ENCODE data around the gene HRH3. TPM values are rescaled to one million over a fixed set of nuclear protein-coding genes. Genes with fewer than 3 reads are reported as not detected.

Gene HRH3
- total RNA-seq, 5 donors from 2014 or later (not counting 1 experiment from before 2014, with no cell fraction given), result not detected

- WGBS (ENCODE audit: insufficient coverage), result 100% methylated on average over 5 of the region's 10 CpGs
- H3K36me3 ChIP-seq (ENCODE audit: control insufficient read depth in 2 of 2, extremely low read depth in 1 of 2, insufficient read depth in 1 of 2, low read length in 1 of 2), result peaks cover 5 to 41% of the 10 kb centered on the region in 2 donors
- Mint-ChIP-seq H3K36me3 (peaks cover 17% of the 10 kb centered on the region), H3K27me3 (no peaks in the 10 kb centered on the region), H3K27ac (no peak overlapping the region), H3K4me3 (no peak overlapping the region), H3K4me1 (peaks cover 4 to 11% (median 7%) of the 10 kb centered on the region in 3 donors), H3K9me3 (no peaks in the 10 kb centered on the region)
- no peak overlapping the region for H3K27ac ChIP-seq (ENCODE audit: low read length)
- H3K27me3 ChIP-seq (replicated peaks in 1 of 2; ENCODE audit: control insufficient read depth in 2 of 2, extremely low read depth in 1 of 2, insufficient read depth in 2 of 2, low read length in 1 of 2), result no peaks in the 10 kb centered on the region
- no peaks in the 10 kb centered on the region for H3K4me1 ChIP-seq (ENCODE audit: control insufficient read depth in 1 of 2, extremely low read depth in 1 of 2, insufficient read depth in 2 of 2, low read length in 2 of 2)
- no peak for ATAC-seq (replicated peaks in 1 of 4)
- H3K9me3 ChIP-seq, result no peaks in the 10 kb centered on the region
- ChIA-PET POLR2A (no interaction called here), CTCF (no interaction called here)
- DNase-seq, result no peak
- no peak overlapping the region for H3K4me3 ChIP-seq (ENCODE audit: control insufficient read depth in 1 of 2, extremely low read depth in 1 of 2, low read length in 1 of 2)
These were observed 27.4 kb downstream of the HRH3 start for GRCh38 chr20:62192635-62193034.

GRCh38 chr20:62191781-62192559 lies 28.1 kb downstream of the HRH3 start:
- no peaks in the 10 kb centered on the region for H3K9me3 ChIP-seq
- DNase-seq, result no peak
- CTCF ChIA-PET, result no interaction called here
- H3K36me3 Mint-ChIP-seq, result peaks cover 17% of the 10 kb centered on the region
- H3K4me1 ChIP-seq (ENCODE audit: control insufficient read depth in 1 of 2, extremely low read depth in 1 of 2, insufficient read depth in 2 of 2, low read length in 2 of 2), result no peaks in the 10 kb centered on the region
- no peak overlapping the region for H3K27ac ChIP-seq (ENCODE audit: low read length)
- peaks cover 10 to 15% (median 12%) of the 10 kb centered on the region in 3 donors for H3K4me1 Mint-ChIP-seq
- no peak for ATAC-seq (replicated peaks in 1 of 4)
- H3K4me3 Mint-ChIP-seq, result no peak overlapping the region
- WGBS (ENCODE audit: insufficient coverage), result 93% methylated on average over 11 of the region's 14 CpGs
- H3K27ac Mint-ChIP-seq, result no peak overlapping the region
- H3K36me3 ChIP-seq (ENCODE audit: control insufficient read depth in 2 of 2, extremely low read depth in 1 of 2, insufficient read depth in 1 of 2, low read length in 1 of 2), result peaks cover 5 to 36% of the 10 kb centered on the region in 2 donors
- H3K9me3 Mint-ChIP-seq, result no peaks in the 10 kb centered on the region
- H3K27me3 ChIP-seq (replicated peaks in 1 of 2; ENCODE audit: control insufficient read depth in 2 of 2, extremely low read depth in 1 of 2, insufficient read depth in 2 of 2, low read length in 1 of 2), result no peaks in the 10 kb centered on the region
- H3K27me3 Mint-ChIP-seq, result no peaks in the 10 kb centered on the region
- POLR2A ChIA-PET, result no interaction called here
- H3K4me3 ChIP-seq (ENCODE audit: control insufficient read depth in 1 of 2, extremely low read depth in 1 of 2, low read length in 1 of 2), result no peak overlapping the region

GRCh38 chr20:62190639-62191411 lies 29.3 kb downstream of the HRH3 start:
- H3K9me3 Mint-ChIP-seq, result no peaks in the 10 kb centered on the region
- H3K4me3 Mint-ChIP-seq, result no peak overlapping the region
- peaks cover 20% of the 10 kb centered on the region for H3K36me3 Mint-ChIP-seq
- Histone ChIP-seq H3K9me3 (no peaks in the 10 kb centered on the region), H3K4me1 (ENCODE audit: control insufficient read depth in 1 of 2, extremely low read depth in 1 of 2, insufficient read depth in 2 of 2, low read length in 2 of 2) (peaks cover 0 to 1% of the 10 kb centered on the region in 2 experiments), H3K27ac (ENCODE audit: low read length) (no peak overlapping the region), H3K4me3 (ENCODE audit: control insufficient read depth in 1 of 2, extremely low read depth in 1 of 2, low read length in 1 of 2) (no peak overlapping the region), H3K36me3 (ENCODE audit: control insufficient read depth in 2 of 2, extremely low read depth in 1 of 2, insufficient read depth in 1 of 2, low read length in 1 of 2) (peaks cover 5 to 36% of the 10 kb centered on the region in 2 donors), H3K27me3 (replicated peaks in 1 of 2; ENCODE audit: control insufficient read depth in 2 of 2, extremely low read depth in 1 of 2, insufficient read depth in 2 of 2, low read length in 1 of 2) (no peaks in the 10 kb centered on the region)
- whole genome bisulfite sequencing (ENCODE audit: insufficient coverage), result 96% methylated on average over 14 of the region's 25 CpGs
- DNase-seq (no peak), ATAC-seq (replicated peaks in 1 of 4) (no peak)
- POLR2A ChIA-PET, result no interaction called here
- H3K4me1 Mint-ChIP-seq, result peaks cover 17 to 20% (median 19%) of the 10 kb centered on the region in 3 donors
- no peak overlapping the region for H3K27ac Mint-ChIP-seq
- CTCF ChIA-PET, result no interaction called here
- H3K27me3 Mint-ChIP-seq, result no peaks in the 10 kb centered on the region

GRCh38 chr20:62186887-62187866 lies 32.9 kb downstream of the HRH3 start:
- no peak overlapping the region for H3K4me3 Mint-ChIP-seq
- POLR2A ChIA-PET, result no interaction called here
- ATAC-seq (replicated peaks in 1 of 4) (no peak), DNase-seq (no peak)
- H3K4me1 Mint-ChIP-seq, result peaks cover 33 to 42% (median 39%) of the 10 kb centered on the region in 3 donors
- no peak overlapping the region for H3K27ac Mint-ChIP-seq
- peaks cover 15% of the 10 kb centered on the region for H3K36me3 Mint-ChIP-seq
- Histone ChIP-seq H3K36me3 (ENCODE audit: control insufficient read depth in 2 of 2, extremely low read depth in 1 of 2, insufficient read depth in 1 of 2, low read length in 1 of 2) (peaks cover 0 to 22% of the 10 kb centered on the region in 2 donors), H3K27me3 (replicated peaks in 1 of 2; ENCODE audit: control insufficient read depth in 2 of 2, extremely low read depth in 1 of 2, insufficient read depth in 2 of 2, low read length in 1 of 2) (no peaks in the 10 kb centered on the region), H3K27ac (ENCODE audit: low read length) (no peak overlapping the region), H3K9me3 (no peaks in the 10 kb centered on the region), H3K4me3 (ENCODE audit: control insufficient read depth in 1 of 2, extremely low read depth in 1 of 2, low read length in 1 of 2) (no peak overlapping the region), H3K4me1 (ENCODE audit: control insufficient read depth in 1 of 2, extremely low read depth in 1 of 2, insufficient read depth in 2 of 2, low read length in 2 of 2) (peaks cover 7 to 24% of the 10 kb centered on the region in 2 experiments)
- WGBS (ENCODE audit: insufficient coverage), result 94% methylated on average over 9 of the region's 13 CpGs
- H3K27me3 Mint-ChIP-seq, result no peaks in the 10 kb centered on the region
- no peaks in the 10 kb centered on the region for H3K9me3 Mint-ChIP-seq
- CTCF ChIA-PET, result no interaction called here

GRCh38 chr20:62186096-62186426 lies 34.0 kb downstream of the HRH3 start:
- WGBS (ENCODE audit: insufficient coverage), result no CpG with 5 or more reads among the region's 3 CpGs
- POLR2A ChIA-PET, result no interaction called here
- peaks cover 38 to 49% (median 45%) of the 10 kb centered on the region in 3 donors for H3K4me1 Mint-ChIP-seq

More at GRCh38 chr20:62186096-62186426, 34.0 kb downstream of the HRH3 start:
- H3K27ac Mint-ChIP-seq, result no peak overlapping the region
- no peaks in the 10 kb centered on the region for H3K27me3 Mint-ChIP-seq
- peaks cover 13% of the 10 kb centered on the region for H3K36me3 Mint-ChIP-seq
- no peak for DNase-seq
- H3K9me3 ChIP-seq, result no peaks in the 10 kb centered on the region
- H3K27me3 ChIP-seq (replicated peaks in 1 of 2; ENCODE audit: control insufficient read depth in 2 of 2, extremely low read depth in 1 of 2, insufficient read depth in 2 of 2, low read length in 1 of 2), result no peaks in the 10 kb centered on the region
- no peak overlapping the region for H3K4me3 ChIP-seq (ENCODE audit: control insufficient read depth in 1 of 2, extremely low read depth in 1 of 2, low read length in 1 of 2)
- no peak overlapping the region for H3K27ac ChIP-seq (ENCODE audit: low read length)
- H3K4me1 ChIP-seq (ENCODE audit: control insufficient read depth in 1 of 2, extremely low read depth in 1 of 2, insufficient read depth in 2 of 2, low read length in 2 of 2), result peaks cover 12 to 24% of the 10 kb centered on the region in 2 experiments
- CTCF ChIA-PET, result no interaction called here
- no peak for ATAC-seq (replicated peaks in 1 of 4)
- peaks cover 0 to 17% of the 10 kb centered on the region in 2 donors for H3K36me3 ChIP-seq (ENCODE audit: control insufficient read depth in 2 of 2, extremely low read depth in 1 of 2, insufficient read depth in 1 of 2, low read length in 1 of 2)
- H3K4me3 Mint-ChIP-seq, result no peak overlapping the region
- H3K9me3 Mint-ChIP-seq, result no peaks in the 10 kb centered on the region
